ENCODE data around the gene C6orf132.

C6orf132 gene

DNA sequence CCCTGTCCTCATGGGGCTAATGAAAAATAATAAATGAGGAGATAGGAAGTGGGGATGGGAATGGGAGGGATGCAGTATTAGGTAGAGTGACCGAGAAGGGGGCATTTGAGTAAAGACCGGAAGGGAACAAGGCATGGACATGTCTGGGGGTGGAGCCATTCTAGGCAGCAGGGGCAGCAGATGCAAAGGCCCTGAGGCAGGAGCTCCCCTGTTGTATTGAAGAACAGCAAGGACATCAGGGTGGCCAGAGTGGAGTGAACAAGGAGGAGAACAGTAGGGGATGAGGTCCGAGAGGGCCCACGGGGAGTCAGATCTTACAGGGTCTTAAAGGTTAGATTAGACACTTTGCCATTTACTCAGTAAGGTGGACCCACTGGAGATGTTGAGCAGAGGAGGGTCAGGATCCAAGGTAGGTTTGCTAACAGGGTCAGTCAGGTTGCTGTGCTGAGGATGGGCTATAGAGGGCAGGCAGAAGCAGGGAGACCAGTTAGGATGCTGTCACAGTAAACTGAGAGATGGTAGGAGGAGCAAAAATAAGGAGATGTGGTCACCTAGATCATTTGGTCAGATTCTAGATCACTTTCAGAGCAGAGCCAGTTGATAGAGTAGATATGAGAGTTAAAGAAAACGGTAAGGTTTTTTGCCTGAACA is 73.4 kb downstream of the C6orf132 start:
- DNase-seq = no peak

GRCh38 chr6:42068173-42068572 is 74.2 kb downstream of the C6orf132 start:
- DNase-seq = no peak

GRCh38 chr6:42066156-42066675 is 76.2 kb downstream of the C6orf132 start:
- DNase-seq = no peak

DNA sequence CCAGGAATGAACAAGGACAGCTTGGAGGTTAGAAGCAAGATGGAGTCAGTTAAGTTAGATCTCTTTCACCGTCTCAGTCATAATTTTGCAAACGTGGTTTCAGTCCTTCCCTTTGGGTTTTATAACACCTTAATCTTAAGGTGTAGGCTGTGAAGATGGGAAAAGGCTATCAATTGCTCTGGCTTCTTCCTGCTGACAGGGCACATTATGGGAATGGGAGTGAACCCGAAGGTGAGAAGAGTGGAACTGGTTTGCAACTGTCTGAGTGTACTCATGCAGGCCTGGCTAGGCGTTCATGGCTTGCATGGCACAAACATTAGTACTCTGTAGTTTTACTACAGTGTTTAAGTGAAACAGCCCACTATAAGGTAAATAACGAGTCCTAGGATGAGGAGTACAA is 82.7 kb downstream of the C6orf132 start:
- DNase-seq = no peak

DNA sequence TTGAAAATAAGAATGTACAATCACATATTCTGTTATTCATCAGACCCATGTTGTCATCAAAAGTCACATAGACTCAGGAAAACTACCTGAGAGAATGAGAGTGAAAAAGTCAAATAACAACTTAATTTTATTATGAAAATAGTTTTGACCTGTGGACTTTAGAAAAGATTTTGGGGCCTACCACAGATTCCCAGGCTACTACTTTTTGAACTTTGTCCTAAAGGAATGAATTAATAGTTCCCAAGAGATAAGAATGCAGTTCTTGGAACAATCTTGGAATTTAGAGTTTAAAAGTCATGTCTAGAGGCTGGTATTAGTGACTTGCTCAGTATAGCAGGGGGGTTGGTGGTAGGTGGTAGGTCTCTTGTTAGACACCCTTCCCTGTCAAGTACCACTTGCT is 88.8 kb downstream of the C6orf132 start:
- DNase-seq = no peak

- DNase-seq = no peak
Measured at GRCh38 chr6:42051268-42051653, 91.2 kb downstream of the C6orf132 start.

All from inflammatory macrophage treated with lipopolysaccharide for 1 hour (primary cell).